Measurements from ENCODE around the gene ZNF600. TPM values are rescaled to one million over a fixed set of nuclear protein-coding genes. Genes with fewer than 3 reads are reported as not detected.
"Not testable (repeated sequence)": the region's sequence is repeated elsewhere in the genome, so short reads cannot be mapped to it uniquely, and the experiment has no call there.

Gene ZNF600
- total and polyA plus RNA-seq, 2 of the 13 experiments (the other 11 are each of a cell fraction or from before 2014, with no cell fraction given): 15.0 to 16.4 TPM

DNA sequence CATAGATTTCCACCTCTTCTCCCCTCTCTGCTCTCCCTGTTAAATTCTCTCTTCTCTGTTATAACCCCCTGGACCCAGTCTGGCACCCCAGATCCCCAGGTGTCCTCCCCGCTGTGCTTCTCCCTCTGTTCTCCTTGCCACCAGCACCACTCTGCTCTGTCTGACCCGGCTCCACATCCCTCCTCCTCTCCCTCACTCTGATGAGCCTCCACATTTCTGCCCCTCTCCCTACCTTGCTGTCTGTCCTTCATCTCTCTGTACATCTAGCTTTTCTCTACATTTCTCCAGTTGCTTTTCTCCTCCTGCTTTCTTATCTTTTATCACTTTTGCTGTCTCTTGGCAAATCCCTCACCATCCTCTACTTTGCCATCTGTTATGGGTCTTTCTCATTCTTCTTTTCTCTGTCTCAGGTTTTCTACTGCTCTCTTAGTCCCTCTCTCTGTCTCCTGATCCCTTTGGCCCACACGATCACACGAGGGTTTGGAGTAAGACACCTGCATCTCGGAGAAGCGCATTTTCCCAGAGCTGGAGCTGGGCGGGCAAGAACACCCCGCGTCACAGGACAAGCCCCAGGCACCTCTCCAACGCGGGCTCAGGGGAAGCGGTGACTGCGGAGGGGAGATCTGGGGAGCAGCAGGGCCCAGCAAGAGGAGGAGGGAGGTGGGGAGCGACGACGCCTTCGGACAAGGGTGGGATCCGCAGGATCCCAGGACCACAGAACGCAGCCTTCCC is 34.0 kb upstream of the ZNF600 start:
- FAIRE-seq; H3K36me3 ChIP-seq (replicated peaks in 1 of 2; ENCODE audit: control insufficient read depth in 1 of 2, insufficient read depth in 2 of 2, low read length in 2 of 2); H2AFZ ChIP-seq (ENCODE audit: low read length); H3K27ac ChIP-seq (ENCODE audit: extremely low read length, insufficient read depth, low read length); POLR2A ChIA-PET; H3K9me3 ChIP-seq (ENCODE audit: low read length); in situ Hi-C loops (cut with HindIII; ENCODE audit: extremely low pct_ligation_motif_present, low pct_unique_long_range_greater_than_20kb); H3K4me1 ChIP-seq (ENCODE audit: insufficient read depth, low read length); H3K79me2 ChIP-seq (ENCODE audit: insufficient read depth, low read length); intact Hi-C loops (cut with micrococcal nuclease; ENCODE audit: unreplicated experiment); CTCF ChIA-PET (ENCODE audit: low intra/inter-chr PET ratio, low total read pairs); H4K20me1 ChIP-seq (ENCODE audit: insufficient read depth, low read length); H3K27me3 ChIP-seq (ENCODE audit: control insufficient read depth in 1 of 2, insufficient read depth in 2 of 2, low read length in 2 of 2); DNase-seq (ENCODE audit: low spot score): not testable (repeated sequence)
- Histone ChIP-seq H3K4me3 (replicated peaks in 1 of 3; ENCODE audit: insufficient read depth in 1 of 3, low read depth in 2 of 3, low read length in 3 of 3) (peak overlapping the region; percentile 44 to 66 (median 59); a peak in 5 of 6 replicates), H3K4me2 (ENCODE audit: low read depth, low read length) (peak overlapping the region; percentile 47), H3K9ac (ENCODE audit: insufficient read depth, low read depth, low read length) (peak overlapping the region; percentile 39; the same call in 1 of the 2 replicates)
- 39% methylated on average over 19 of the region's 19 CpGs for WGBS (ENCODE audit: low lambda C conversion rate)
- BruUV-seq (replicated peaks): TSS peak; percentile 69
- peak; percentile 72 for ATAC-seq

DNA sequence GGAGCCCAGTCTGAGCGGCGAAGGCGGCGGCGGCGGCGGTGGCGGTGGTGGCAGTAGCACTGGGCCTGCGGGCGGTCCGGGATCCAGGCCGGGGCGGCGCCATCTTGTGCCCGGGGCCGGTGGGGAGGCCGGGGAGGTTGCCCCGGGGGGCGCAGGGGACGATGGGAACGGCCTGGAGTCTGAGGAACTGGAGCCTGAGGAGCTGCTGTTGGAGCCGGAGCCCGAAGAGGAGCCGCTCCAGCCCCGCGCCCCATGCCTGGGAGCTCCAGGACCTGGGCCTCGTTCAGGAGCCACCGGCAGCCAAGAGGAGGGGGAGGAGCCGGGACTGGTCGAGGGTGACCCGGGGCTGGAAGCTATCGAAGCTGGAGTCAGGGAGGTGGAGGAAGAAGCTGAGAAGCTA is 23.2 kb upstream of the ZNF600 start:
- H3K4me2 ChIP-seq (ENCODE audit: low read depth, low read length): no peak overlapping the region
- in situ Hi-C loops (cut with HindIII; ENCODE audit: extremely low pct_ligation_motif_present, low pct_unique_long_range_greater_than_20kb): no loop called here
- H4K20me1 ChIP-seq (ENCODE audit: insufficient read depth, low read length): no peaks in the 10 kb centered on the region
- H3K79me2 ChIP-seq (ENCODE audit: insufficient read depth, low read length): no peaks in the 10 kb centered on the region
- ATAC-seq (no peak), DNase-seq (ENCODE audit: low spot score) (no peak), FAIRE-seq (no peak)
- ChIA-PET CTCF (ENCODE audit: low intra/inter-chr PET ratio, low total read pairs) (no interaction called here), POLR2A (no interaction called here)
- no TSS peak for BruUV-seq (replicated peaks)
- no peaks in the 10 kb centered on the region for H3K4me1 ChIP-seq (ENCODE audit: insufficient read depth, low read length)
- H2AFZ ChIP-seq (ENCODE audit: low read length): no peak overlapping the region
- H3K27me3 ChIP-seq (ENCODE audit: control insufficient read depth in 1 of 2, insufficient read depth in 2 of 2, low read length in 2 of 2): no peaks in the 10 kb centered on the region
- TF ChIP-seq SNAPC2 (CRISPR knock-in tag; IDR thresholded peaks at IDR 0.05): no peak
- TF ChIP-seq ZNF354B (CRISPR knock-in tag; IDR thresholded peaks at IDR 0.05): no peak
- TF ChIP-seq RXRB (CRISPR knock-in tag; IDR thresholded peaks at IDR 0.05; ENCODE audit: borderline replicate concordance): no peak
- TF ChIP-seq ZNF329 (CRISPR knock-in tag; IDR thresholded peaks at IDR 0.05; ENCODE audit: low read depth): no peak
- no peak for TF ChIP-seq HMG20A (CRISPR knock-in tag; IDR thresholded peaks at IDR 0.05; ENCODE audit: borderline replicate concordance)
- TF ChIP-seq, protein P1, sequence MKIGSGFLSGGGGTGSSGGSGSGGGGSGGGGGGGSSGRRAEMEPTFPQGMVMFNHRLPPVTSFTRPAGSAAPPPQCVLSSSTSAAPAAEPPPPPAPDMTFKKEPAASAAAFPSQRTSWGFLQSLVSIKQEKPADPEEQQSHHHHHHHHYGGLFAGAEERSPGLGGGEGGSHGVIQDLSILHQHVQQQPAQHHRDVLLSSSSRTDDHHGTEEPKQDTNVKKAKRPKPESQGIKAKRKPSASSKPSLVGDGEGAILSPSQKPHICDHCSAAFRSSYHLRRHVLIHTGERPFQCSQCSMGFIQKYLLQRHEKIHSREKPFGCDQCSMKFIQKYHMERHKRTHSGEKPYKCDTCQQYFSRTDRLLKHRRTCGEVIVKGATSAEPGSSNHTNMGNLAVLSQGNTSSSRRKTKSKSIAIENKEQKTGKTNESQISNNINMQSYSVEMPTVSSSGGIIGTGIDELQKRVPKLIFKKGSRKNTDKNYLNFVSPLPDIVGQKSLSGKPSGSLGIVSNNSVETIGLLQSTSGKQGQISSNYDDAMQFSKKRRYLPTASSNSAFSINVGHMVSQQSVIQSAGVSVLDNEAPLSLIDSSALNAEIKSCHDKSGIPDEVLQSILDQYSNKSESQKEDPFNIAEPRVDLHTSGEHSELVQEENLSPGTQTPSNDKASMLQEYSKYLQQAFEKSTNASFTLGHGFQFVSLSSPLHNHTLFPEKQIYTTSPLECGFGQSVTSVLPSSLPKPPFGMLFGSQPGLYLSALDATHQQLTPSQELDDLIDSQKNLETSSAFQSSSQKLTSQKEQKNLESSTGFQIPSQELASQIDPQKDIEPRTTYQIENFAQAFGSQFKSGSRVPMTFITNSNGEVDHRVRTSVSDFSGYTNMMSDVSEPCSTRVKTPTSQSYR (CRISPR knock-in tag; IDR thresholded peaks at IDR 0.05; ENCODE audit: borderline replicate concordance): no peak
- TF ChIP-seq ZFP90 (CRISPR knock-in tag; IDR thresholded peaks at IDR 0.05; ENCODE audit: borderline replicate concordance): no peak
- TF ChIP-seq, protein P2, sequence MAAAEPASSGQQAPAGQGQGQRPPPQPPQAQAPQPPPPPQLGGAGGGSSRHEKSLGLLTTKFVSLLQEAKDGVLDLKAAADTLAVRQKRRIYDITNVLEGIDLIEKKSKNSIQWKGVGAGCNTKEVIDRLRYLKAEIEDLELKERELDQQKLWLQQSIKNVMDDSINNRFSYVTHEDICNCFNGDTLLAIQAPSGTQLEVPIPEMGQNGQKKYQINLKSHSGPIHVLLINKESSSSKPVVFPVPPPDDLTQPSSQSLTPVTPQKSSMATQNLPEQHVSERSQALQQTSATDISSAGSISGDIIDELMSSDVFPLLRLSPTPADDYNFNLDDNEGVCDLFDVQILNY (CRISPR knock-in tag; conservative IDR thresholded peaks at IDR 0.05): no peak
- TF ChIP-seq, protein P3, sequence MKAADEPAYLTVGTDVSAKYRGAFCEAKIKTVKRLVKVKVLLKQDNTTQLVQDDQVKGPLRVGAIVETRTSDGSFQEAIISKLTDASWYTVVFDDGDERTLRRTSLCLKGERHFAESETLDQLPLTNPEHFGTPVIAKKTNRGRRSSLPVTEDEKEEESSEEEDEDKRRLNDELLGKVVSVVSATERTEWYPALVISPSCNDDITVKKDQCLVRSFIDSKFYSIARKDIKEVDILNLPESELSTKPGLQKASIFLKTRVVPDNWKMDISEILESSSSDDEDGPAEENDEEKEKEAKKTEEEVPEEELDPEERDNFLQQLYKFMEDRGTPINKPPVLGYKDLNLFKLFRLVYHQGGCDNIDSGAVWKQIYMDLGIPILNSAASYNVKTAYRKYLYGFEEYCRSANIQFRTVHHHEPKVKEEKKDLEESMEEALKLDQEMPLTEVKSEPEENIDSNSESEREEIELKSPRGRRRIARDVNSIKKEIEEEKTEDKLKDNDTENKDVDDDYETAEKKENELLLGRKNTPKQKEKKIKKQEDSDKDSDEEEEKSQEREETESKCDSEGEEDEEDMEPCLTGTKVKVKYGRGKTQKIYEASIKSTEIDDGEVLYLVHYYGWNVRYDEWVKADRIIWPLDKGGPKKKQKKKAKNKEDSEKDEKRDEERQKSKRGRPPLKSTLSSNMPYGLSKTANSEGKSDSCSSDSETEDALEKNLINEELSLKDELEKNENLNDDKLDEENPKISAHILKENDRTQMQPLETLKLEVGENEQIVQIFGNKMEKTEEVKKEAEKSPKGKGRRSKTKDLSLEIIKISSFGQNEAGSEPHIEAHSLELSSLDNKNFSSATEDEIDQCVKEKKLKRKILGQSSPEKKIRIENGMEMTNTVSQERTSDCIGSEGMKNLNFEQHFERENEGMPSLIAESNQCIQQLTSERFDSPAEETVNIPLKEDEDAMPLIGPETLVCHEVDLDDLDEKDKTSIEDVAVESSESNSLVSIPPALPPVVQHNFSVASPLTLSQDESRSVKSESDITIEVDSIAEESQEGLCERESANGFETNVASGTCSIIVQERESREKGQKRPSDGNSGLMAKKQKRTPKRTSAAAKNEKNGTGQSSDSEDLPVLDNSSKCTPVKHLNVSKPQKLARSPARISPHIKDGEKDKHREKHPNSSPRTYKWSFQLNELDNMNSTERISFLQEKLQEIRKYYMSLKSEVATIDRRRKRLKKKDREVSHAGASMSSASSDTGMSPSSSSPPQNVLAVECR (CRISPR knock-in tag; IDR thresholded peaks at IDR 0.05; ENCODE audit: borderline replicate concordance): no peak
- H3K9me3 ChIP-seq (ENCODE audit: low read length): peaks cover 17% of the 10 kb centered on the region; the same call in 1 of the 2 replicates
- 85% methylated on average over 27 of the region's 32 CpGs for WGBS (ENCODE audit: low lambda C conversion rate)
- no peaks in the 10 kb centered on the region for H3K36me3 ChIP-seq (replicated peaks in 1 of 2; ENCODE audit: control insufficient read depth in 1 of 2, insufficient read depth in 2 of 2, low read length in 2 of 2)
- H3K9ac ChIP-seq (ENCODE audit: insufficient read depth, low read depth, low read length): no peak overlapping the region
- H3K4me3 ChIP-seq (replicated peaks in 1 of 3; ENCODE audit: insufficient read depth in 1 of 3, low read depth in 2 of 3, low read length in 3 of 3): no peak overlapping the region
- no peak overlapping the region for H3K27ac ChIP-seq (ENCODE audit: extremely low read length, insufficient read depth, low read length)
- intact Hi-C loops (cut with micrococcal nuclease; ENCODE audit: unreplicated experiment): no loop called here

All from HepG2 (cell line).